ENCODE data around the gene CERS6.

DNA sequence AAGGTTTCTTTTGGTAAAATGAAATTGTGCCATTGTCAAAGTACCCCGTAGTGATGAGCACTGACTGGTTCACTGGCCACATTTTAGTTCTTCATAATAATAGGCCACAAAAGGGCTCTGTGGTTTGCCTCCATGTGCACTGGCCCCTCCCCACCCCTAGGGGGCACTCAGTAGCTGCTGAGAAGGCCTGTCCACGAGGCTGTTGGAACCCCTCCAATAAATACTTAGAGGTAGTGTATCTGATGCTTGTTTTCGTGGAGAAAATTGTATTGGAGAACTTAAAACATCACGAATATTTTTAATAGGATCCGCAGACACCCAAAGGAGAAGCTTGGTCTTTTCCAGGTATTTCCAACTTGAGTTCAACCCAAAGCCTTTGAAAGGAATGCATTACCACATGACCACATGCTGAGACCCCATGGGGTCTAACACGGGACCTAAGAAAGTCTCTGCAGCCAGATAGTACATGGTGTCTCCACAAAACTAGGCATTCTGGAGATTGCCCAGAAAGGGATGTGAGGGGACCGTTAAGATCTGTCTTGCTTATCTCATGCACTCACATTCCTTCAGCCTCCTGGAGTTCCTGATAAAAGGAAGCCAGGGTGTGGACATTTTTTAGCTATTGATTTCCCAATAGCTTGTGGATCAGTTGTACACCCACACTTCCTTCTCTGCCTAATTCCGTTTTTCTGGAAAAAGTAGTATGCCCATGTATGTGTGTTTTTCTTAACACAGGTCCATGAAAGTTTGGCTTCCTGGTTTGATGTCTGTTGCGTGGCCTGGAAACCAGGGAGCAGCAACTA is 317.8 kb downstream of the CERS6 start:
- TF ChIP-seq, protein P1, sequence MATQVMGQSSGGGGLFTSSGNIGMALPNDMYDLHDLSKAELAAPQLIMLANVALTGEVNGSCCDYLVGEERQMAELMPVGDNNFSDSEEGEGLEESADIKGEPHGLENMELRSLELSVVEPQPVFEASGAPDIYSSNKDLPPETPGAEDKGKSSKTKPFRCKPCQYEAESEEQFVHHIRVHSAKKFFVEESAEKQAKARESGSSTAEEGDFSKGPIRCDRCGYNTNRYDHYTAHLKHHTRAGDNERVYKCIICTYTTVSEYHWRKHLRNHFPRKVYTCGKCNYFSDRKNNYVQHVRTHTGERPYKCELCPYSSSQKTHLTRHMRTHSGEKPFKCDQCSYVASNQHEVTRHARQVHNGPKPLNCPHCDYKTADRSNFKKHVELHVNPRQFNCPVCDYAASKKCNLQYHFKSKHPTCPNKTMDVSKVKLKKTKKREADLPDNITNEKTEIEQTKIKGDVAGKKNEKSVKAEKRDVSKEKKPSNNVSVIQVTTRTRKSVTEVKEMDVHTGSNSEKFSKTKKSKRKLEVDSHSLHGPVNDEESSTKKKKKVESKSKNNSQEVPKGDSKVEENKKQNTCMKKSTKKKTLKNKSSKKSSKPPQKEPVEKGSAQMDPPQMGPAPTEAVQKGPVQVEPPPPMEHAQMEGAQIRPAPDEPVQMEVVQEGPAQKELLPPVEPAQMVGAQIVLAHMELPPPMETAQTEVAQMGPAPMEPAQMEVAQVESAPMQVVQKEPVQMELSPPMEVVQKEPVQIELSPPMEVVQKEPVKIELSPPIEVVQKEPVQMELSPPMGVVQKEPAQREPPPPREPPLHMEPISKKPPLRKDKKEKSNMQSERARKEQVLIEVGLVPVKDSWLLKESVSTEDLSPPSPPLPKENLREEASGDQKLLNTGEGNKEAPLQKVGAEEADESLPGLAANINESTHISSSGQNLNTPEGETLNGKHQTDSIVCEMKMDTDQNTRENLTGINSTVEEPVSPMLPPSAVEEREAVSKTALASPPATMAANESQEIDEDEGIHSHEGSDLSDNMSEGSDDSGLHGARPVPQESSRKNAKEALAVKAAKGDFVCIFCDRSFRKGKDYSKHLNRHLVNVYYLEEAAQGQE (IDR thresholded peaks at IDR 0.05; ENCODE audit: unreplicated experiment), result no peak
- TF ChIP-seq EZH2 (IDR thresholded peaks at IDR 0.05; ENCODE audit: low read depth, unreplicated experiment) (no peak), ZNF331 (CRISPR knock-in tag; IDR thresholded peaks at IDR 0.05; ENCODE audit: low read depth) (no peak)
- TF ChIP-seq, protein P2, sequence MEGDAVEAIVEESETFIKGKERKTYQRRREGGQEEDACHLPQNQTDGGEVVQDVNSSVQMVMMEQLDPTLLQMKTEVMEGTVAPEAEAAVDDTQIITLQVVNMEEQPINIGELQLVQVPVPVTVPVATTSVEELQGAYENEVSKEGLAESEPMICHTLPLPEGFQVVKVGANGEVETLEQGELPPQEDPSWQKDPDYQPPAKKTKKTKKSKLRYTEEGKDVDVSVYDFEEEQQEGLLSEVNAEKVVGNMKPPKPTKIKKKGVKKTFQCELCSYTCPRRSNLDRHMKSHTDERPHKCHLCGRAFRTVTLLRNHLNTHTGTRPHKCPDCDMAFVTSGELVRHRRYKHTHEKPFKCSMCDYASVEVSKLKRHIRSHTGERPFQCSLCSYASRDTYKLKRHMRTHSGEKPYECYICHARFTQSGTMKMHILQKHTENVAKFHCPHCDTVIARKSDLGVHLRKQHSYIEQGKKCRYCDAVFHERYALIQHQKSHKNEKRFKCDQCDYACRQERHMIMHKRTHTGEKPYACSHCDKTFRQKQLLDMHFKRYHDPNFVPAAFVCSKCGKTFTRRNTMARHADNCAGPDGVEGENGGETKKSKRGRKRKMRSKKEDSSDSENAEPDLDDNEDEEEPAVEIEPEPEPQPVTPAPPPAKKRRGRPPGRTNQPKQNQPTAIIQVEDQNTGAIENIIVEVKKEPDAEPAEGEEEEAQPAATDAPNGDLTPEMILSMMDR (conservative IDR thresholded peaks at IDR 0.05; ENCODE audit: low read depth in 2 of 2), result peak; percentile 92 to 100
